ENCODE results near the gene CDC34.
A peak's percentile ranks its signal among the peaks of the same experiment; 100 is the strongest.

Gene CDC34
- 26.1 to 35.0 reads per million in 2 donors for total RNA-seq

GRCh38 chr19:531753-532560, at the start of gene CDC34:
TSS of gene CDC34 (plus strand) at chr19:531760. CDS start at chr19:531932, 172 bp downstream.
- no peak for DNase-seq

- DNase-seq = no peak
Observed at GRCh38 chr19:482186-483041, 49.1 kb upstream of the CDC34 start.

GRCh38 chr19:483332-484072, 48.1 kb upstream of the CDC34 start:
- DNase-seq = no peak

GRCh38 chr19:484494-484893, 47.1 kb upstream of the CDC34 start:
- DNase-seq = no peak

GRCh38 chr19:485077-485476, 46.5 kb upstream of the CDC34 start:
- DNase-seq = no peak

GRCh38 chr19:485583-486236, 45.9 kb upstream of the CDC34 start:
- no peak for DNase-seq

- DNase-seq = peak; percentile 90
Observed at GRCh38 chr19:488505-489417, 42.8 kb upstream of the CDC34 start.

GRCh38 chr19:489418-490196, 42.0 kb upstream of the CDC34 start:
- DNase-seq = no peak

- no peak for DNase-seq
Observed at GRCh38 chr19:491146-491741, 40.3 kb upstream of the CDC34 start.

GRCh38 chr19:492091-492531, 39.4 kb upstream of the CDC34 start:
- DNase-seq = peak; percentile 62

GRCh38 chr19:493391-494170, 38.0 kb upstream of the CDC34 start:
- DNase-seq = no peak

GRCh38 chr19:494171-495080, 37.1 kb upstream of the CDC34 start:
- DNase-seq = no peak

- DNase-seq = no peak
Observed at GRCh38 chr19:495081-495401, 36.5 kb upstream of the CDC34 start.

GRCh38 chr19:495402-496111, 36.0 kb upstream of the CDC34 start:
- peak; percentile 41 for DNase-seq

- no peak for DNase-seq
Observed at GRCh38 chr19:496112-496665, 35.4 kb upstream of the CDC34 start, which contains the start of gene MADCAM1. TSS of gene MADCAM1 (plus strand) at chr19:496486. CDS start at chr19:496500, 14 bp downstream.

- DNase-seq = no peak
Observed at GRCh38 chr19:496986-497385, 34.6 kb upstream of the CDC34 start.

- DNase-seq = no peak
Observed at GRCh38 chr19:497491-497868, 34.1 kb upstream of the CDC34 start.

Measured in T-helper 9 cell (primary cell).